OCI-LY3 (cell line): ENCODE measurements around the gene POLR2L.

Source experiments
- CTCF ChIP-seq: fragments of 200-600, 300-600 bp; sonication (generic); IDR thresholded peaks from 2 replicates; pipeline ENCODE4 v1.5.1; 2014; ENCODE audit warnings: antibody characterized with exemption, low read length, low read depth
- EZH2phosphoT487 ChIP-seq: fragments of 200-600 bp; shearing (Covaris generic); IDR thresholded peaks from 2 replicates; pipeline ENCODE4 v1.6.1; 2018; ENCODE audit warnings: antibody characterized with exemption, mixed run types, low read depth

GRCh38 chr11:827897-828192 is 14.5 kb downstream of the POLR2L start, which contains the start of gene CRACR2B:
- TF ChIP-seq CTCF: no peak
- no peak for TF ChIP-seq EZH2phosphoT487
